Loucy (cell line): Measurements from ENCODE around the gene ESR1.

Source experiments
- EZH2phosphoT487 ChIP-seq: fragments of 200-600 bp; IDR thresholded peaks from 2 replicates; pipeline ENCODE4 v1.6.1; 2018; ENCODE audit warnings: antibody characterized with exemption, mild to moderate bottlenecking, moderate library complexity, borderline replicate concordance
- TF ChIP-seq, protein P1 (sequence below): fragments of 200-600 bp; sonication (generic); conservative IDR thresholded peaks from 2 replicates; pipeline ENCODE4 v1.5.1; 2014; ENCODE audit warnings: mild to moderate bottlenecking, antibody characterized with exemption, low read length

DNA sequence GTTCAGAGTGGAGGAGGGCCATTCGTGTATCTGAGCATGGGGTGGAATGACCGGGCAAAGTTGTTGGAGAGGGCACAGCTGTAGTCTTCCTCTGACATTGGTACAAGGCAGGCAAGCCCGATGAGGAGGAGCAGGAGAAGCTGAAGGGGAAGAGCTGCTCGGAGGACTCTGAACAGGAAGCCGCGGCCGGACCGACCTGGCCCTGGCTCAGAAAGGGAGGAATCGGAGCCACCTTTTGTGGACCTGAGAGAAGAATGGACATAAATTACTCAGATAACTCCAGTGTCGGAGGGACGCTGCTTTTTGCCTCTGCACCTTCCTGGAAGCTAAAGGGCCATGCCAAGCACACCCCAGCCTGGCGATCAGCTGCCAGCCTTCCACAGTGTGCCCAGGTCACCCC lies 315.0 kb downstream of the ESR1 start:
- TF ChIP-seq, protein P1, sequence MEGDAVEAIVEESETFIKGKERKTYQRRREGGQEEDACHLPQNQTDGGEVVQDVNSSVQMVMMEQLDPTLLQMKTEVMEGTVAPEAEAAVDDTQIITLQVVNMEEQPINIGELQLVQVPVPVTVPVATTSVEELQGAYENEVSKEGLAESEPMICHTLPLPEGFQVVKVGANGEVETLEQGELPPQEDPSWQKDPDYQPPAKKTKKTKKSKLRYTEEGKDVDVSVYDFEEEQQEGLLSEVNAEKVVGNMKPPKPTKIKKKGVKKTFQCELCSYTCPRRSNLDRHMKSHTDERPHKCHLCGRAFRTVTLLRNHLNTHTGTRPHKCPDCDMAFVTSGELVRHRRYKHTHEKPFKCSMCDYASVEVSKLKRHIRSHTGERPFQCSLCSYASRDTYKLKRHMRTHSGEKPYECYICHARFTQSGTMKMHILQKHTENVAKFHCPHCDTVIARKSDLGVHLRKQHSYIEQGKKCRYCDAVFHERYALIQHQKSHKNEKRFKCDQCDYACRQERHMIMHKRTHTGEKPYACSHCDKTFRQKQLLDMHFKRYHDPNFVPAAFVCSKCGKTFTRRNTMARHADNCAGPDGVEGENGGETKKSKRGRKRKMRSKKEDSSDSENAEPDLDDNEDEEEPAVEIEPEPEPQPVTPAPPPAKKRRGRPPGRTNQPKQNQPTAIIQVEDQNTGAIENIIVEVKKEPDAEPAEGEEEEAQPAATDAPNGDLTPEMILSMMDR = no peak
- TF ChIP-seq EZH2phosphoT487 = no peak
